C4-2B (cell line): ENCODE results near the gene AKAP12.

ENCODE experiments used
- H3K27ac ChIP-seq: fragments of 450-650 bp; 2 replicates; pipeline ENCODE4 v1.5.1; 2017
- ZFX ChIP-seq: fragments of 450-650 bp; IDR thresholded peaks from 2 replicates; pipeline ENCODE4 v1.6.1; 2017
- TF ChIP-seq, protein P1 (sequence below): fragments of 450-650 bp; conservative IDR thresholded peaks from 2 replicates; pipeline ENCODE4 v1.5.1; 2017; ENCODE audit warnings: mild to moderate bottlenecking

AKAP12 gene

DNA sequence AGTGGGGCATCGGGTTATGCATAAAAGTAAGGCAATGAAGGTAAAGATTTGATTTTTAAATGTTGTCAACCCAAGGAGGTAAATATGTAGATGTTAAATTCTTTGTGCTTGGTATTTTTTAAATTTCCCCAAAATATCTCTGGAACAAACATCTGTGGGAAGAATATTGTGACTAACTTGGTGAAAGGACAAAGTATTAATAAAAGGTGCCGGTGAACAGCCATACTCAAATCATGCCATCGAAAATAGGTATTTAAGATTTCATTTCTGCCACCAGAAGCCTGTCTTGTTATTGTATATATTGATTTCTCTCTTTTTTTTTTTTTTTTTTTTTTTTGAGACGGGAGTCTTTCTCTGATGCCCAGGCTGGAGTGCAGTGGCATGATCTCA is 164.1 kb downstream of the AKAP12 start:
- no peak overlapping the region for H3K27ac ChIP-seq

More for the DNA sequence above, 164.1 kb downstream of the AKAP12 start:
- TF ChIP-seq, protein P1, sequence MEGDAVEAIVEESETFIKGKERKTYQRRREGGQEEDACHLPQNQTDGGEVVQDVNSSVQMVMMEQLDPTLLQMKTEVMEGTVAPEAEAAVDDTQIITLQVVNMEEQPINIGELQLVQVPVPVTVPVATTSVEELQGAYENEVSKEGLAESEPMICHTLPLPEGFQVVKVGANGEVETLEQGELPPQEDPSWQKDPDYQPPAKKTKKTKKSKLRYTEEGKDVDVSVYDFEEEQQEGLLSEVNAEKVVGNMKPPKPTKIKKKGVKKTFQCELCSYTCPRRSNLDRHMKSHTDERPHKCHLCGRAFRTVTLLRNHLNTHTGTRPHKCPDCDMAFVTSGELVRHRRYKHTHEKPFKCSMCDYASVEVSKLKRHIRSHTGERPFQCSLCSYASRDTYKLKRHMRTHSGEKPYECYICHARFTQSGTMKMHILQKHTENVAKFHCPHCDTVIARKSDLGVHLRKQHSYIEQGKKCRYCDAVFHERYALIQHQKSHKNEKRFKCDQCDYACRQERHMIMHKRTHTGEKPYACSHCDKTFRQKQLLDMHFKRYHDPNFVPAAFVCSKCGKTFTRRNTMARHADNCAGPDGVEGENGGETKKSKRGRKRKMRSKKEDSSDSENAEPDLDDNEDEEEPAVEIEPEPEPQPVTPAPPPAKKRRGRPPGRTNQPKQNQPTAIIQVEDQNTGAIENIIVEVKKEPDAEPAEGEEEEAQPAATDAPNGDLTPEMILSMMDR, result no peak
- no peak for TF ChIP-seq ZFX
